Adrenal gland (tissue), 12 donors: Measurements from ENCODE around the gene TMOD1. TPM values are rescaled to one million over a fixed set of nuclear protein-coding genes. Genes with fewer than 3 reads are reported as not detected.
"Not testable (repeated sequence)": the region's sequence is repeated elsewhere in the genome, so short reads cannot be mapped to it uniquely, and the experiment has no call there.

Experiments
- DNase-seq, 7 donors: peaks; one replicate each; pipeline ENCODE4 v3.0.0-alpha.2; 2019 to 2020
- H3K27ac ChIP-seq, 5 donors: fragments of 200-600 bp; sonication (generic) in 4 of 5; 1 replicate in 3 of 5; 2 replicates in 2 of 5; pipeline versions ENCODE4 v1.5.1 to v1.8.0; 2016 to 2020; ENCODE audit warnings: mild to moderate bottlenecking in 1 of 5
- H3K27me3 ChIP-seq: fragments of 200-600 bp; 2 replicates; pipeline ENCODE4 v1.8.0; 2021
- H3K36me3 ChIP-seq, 2 donors: fragments of 200-600 bp; replicated peaks in 1 of 2; 1 replicate in 1 of 2; 2 replicates in 1 of 2; pipeline versions ENCODE4 v1.5.1 to v1.8.0; 2018 to 2022
- H3K4me1 ChIP-seq, 2 donors: fragments of 200-600 bp; replicated peaks in 1 of 2; 1 replicate in 1 of 2; 2 replicates in 1 of 2; pipeline versions ENCODE4 v1.5.1 to v1.8.0; 2018 to 2021
- H3K4me3 ChIP-seq, 4 donors: fragments of 200-600 bp; sonication (generic) in 3 of 4; one replicate each; pipeline ENCODE4 v1.5.1; 2016 to 2018
- H3K9me3 ChIP-seq, 3 donors: fragments of 200-600 bp; sonication (generic) in 1 of 3; replicated peaks in 1 of 3; 1 replicate in 2 of 3; 2 replicates in 1 of 3; pipeline versions ENCODE4 v1.5.1 to v1.8.0; 2016 to 2021
- POLR2A ChIP-seq, 2 donors: fragments of 450-650 bp; IDR thresholded peaks; one replicate each; pipeline ENCODE4 v1.6.1; 2017; ENCODE audit warnings: antibody characterized with exemption in 2 of 2, mild to moderate bottlenecking in 2 of 2, moderate library complexity in 1 of 2
- WGBS, 4 donors: extraction: QIAGEN DNeasy Blood & Tissue Kit in 2 of 4; methylation state at CpG; one replicate each; pipeline versions ENCODE4 v1.1.5 to v1.1.7; 2013 to 2017; 5-methylcytosine and 5-hydroxymethylcytosine counted together
- intact Hi-C, 2 donors: fragments of 100-400 bp; cut with DNase I; formaldehyde crosslinking; loops; one replicate each; pipeline versions ENCODE4 v1.14.1 to v1.15.0; 2022 to 2023
- polyA plus RNA-seq, 3 donors: library from polyadenylated mRNA; stranded (reverse); fragments of 200-250 nt in 2 of 3; fragments of 350-450 nt in 1 of 3; fragmentation: Illumina TruSeq in 1 of 3; extraction: RNeasy Lipid Tissue Mini Kit (QIAGEN cat#74804) in 1 of 3; gene quantifications; one replicate each; pipeline ENCODE4 v1.2.3, GENCODE V29; 2013 to 2014
- total RNA-seq, 9 donors: library from RNA; depleted of rRNA in 4 of 9; stranded (reverse); fragments of >200 nt in 4 of 9; fragments of 120-200 nt in 1 of 9; fragmentation: NEBNext Ultra II Directional in 1 of 9; extraction: Animal tissue kit (Norgen Biotek cat#: 25700) in 1 of 9; gene quantifications; one replicate each; pipeline versions ENCODE4 v1.1.0 to v1.2.4, GENCODE V29; 2013 to 2023
- TF ChIP-seq, protein P1 (sequence below), 6 experiments: fragments of 450-650 bp in 4 of 6; fragments of 200-600 bp in 2 of 6; sonication (generic) in 1 of 6; IDR thresholded peaks; 1 replicate in 5 of 6; 2 replicates in 1 of 6; pipeline versions ENCODE4 v1.5.1 to v1.8.0; 2016 to 2021; ENCODE audit warnings: antibody characterized with exemption in 6 of 6, mild to moderate bottlenecking in 2 of 6, moderate library complexity in 1 of 6
- donor health status: healthy with polysubstance abuse.
- donor health status: Bipolar disorder and iron deficiency.
- donor health status: DM: yes; HTN: yes; CAD: no.
- donor health status: DM: no; HTN: no; CAD: no.
- donor health status: DM: no; HTN: no; CAD: no.
- donor health status: DM: yes; HTN: yes; CAD: no.

Gene TMOD1
- total and polyA plus RNA-seq, 12 donors: 23.9 to 91.2 (median 59.8) TPM

- Histone ChIP-seq H3K27ac (no peak overlapping the region), H3K9me3 (no peaks in the 10 kb centered on the region), H3K27me3 (no peaks in the 10 kb centered on the region), H3K4me1 (peaks cover 0 to 7% of the 10 kb centered on the region in 2 donors), H3K36me3 (peaks cover 0 to 26% of the 10 kb centered on the region in 2 donors), H3K4me3 (no peak overlapping the region)
- no peak for DNase-seq
- TF ChIP-seq, protein P1, sequence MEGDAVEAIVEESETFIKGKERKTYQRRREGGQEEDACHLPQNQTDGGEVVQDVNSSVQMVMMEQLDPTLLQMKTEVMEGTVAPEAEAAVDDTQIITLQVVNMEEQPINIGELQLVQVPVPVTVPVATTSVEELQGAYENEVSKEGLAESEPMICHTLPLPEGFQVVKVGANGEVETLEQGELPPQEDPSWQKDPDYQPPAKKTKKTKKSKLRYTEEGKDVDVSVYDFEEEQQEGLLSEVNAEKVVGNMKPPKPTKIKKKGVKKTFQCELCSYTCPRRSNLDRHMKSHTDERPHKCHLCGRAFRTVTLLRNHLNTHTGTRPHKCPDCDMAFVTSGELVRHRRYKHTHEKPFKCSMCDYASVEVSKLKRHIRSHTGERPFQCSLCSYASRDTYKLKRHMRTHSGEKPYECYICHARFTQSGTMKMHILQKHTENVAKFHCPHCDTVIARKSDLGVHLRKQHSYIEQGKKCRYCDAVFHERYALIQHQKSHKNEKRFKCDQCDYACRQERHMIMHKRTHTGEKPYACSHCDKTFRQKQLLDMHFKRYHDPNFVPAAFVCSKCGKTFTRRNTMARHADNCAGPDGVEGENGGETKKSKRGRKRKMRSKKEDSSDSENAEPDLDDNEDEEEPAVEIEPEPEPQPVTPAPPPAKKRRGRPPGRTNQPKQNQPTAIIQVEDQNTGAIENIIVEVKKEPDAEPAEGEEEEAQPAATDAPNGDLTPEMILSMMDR (IDR thresholded peaks at IDR 0.05): no peak
- TF ChIP-seq POLR2A (IDR thresholded peaks at IDR 0.05): no peak
- intact Hi-C loops: loop anchor here in 1 of 2 donors (10.0 kb wide), 1 partner anchor 203 kb away; the partner anchor contains the start of gene TDRD7
- 86 to 93% (median 89%) methylated on average over 1 of the region's 1 CpG for WGBS, 4 donors
Observed at GRCh38 chr9:97617939-97618416, 116.5 kb downstream of the TMOD1 start.

GRCh38 chr9:97620063-97620462, 118.6 kb downstream of the TMOD1 start:
- H3K27me3 ChIP-seq, H3K27ac ChIP-seq, intact Hi-C loops, H3K9me3 ChIP-seq, DNase-seq, H3K4me1 ChIP-seq, H3K4me3 ChIP-seq: not testable (repeated sequence)
- peaks cover 0 to 27% of the 10 kb centered on the region in 2 donors for H3K36me3 ChIP-seq
- 95 to 100% (median 100%) methylated on average over 2 of the region's 2 CpGs for WGBS, 4 donors

GRCh38 chr9:97622483-97622882, 121.0 kb downstream of the TMOD1 start:
- H3K27me3 ChIP-seq, H3K9me3 ChIP-seq, H3K4me1 ChIP-seq, H3K4me3 ChIP-seq, H3K27ac ChIP-seq, DNase-seq, intact Hi-C loops: not testable (repeated sequence)
- peaks cover 0 to 17% of the 10 kb centered on the region in 2 donors for H3K36me3 ChIP-seq
- WGBS, 4 donors: 91 to 99% (median 97%) methylated on average over 4 to 5 of the region's 5 CpGs

DNA sequence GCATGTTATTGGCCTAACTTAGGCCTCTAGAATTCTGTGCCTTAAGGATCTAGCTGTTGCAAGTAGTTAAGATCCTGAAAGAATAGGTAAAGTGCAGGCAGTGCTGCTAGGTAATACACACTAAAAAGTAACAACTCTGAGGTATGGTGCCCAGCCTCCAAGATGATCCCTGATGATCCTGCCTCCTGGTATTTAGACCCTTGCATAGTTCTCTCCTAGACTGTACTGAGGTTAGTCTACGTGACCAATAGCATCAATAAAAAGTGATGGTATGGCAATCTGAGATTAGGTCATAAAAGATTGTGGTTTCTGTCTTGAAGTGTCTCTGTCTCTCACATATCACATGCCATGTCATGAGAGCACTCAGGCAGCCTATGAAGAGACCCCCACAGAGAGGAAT, 122.5 kb downstream of the TMOD1 start:
- peaks cover 0 to 11% of the 10 kb centered on the region in 2 donors for H3K36me3 ChIP-seq
- no peak for TF ChIP-seq POLR2A (IDR thresholded peaks at IDR 0.05)
- TF ChIP-seq, protein P1 (IDR thresholded peaks at IDR 0.05): no peak

DNA sequence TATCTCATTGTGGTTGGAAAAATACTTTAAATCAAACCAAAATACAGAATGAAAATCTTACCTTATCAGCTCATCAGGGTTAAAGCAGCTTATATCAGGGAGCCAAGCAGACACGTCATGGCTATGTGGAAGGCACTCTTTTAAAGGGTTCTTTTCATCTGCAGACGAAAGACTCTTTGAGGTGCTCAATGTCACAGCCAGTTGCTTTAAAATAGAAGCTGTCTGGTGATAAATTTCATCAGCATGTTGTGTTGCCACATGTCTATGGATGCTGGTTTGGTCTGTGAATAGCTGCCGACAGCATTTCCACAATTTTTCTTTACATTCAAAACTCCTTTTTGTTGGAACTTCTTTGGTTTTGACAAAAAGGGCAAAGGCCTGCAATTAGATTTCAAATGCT, 124.2 kb downstream of the TMOD1 start:
- Histone ChIP-seq H3K4me3 (no peak overlapping the region), H3K4me1 (no peaks in the 10 kb centered on the region), H3K27ac (no peak overlapping the region), H3K27me3 (no peaks in the 10 kb centered on the region), H3K36me3 (peaks cover 0 to 11% of the 10 kb centered on the region in 2 donors), H3K9me3 (no peaks in the 10 kb centered on the region)
- intact Hi-C loops: no loop called here
- DNase-seq: no peak
- TF ChIP-seq POLR2A (IDR thresholded peaks at IDR 0.05): no peak
- TF ChIP-seq, protein P1 (IDR thresholded peaks at IDR 0.05): no peak
- 58 to 84% (median 61%) methylated on average over 3 of the region's 3 CpGs for WGBS, 4 donors

More for the DNA sequence above, 122.5 kb downstream of the TMOD1 start:
- Histone ChIP-seq H3K4me1 (no peaks in the 10 kb centered on the region), H3K9me3 (no peaks in the 10 kb centered on the region), H3K4me3 (no peak overlapping the region), H3K27me3 (no peaks in the 10 kb centered on the region), H3K27ac (no peak overlapping the region)
- DNase-seq: no peak
- intact Hi-C loops: no loop called here
- WGBS, 4 donors: 95 to 100% (median 99%) methylated on average over 1 of the region's 1 CpG
